ENCODE measurements around the gene CDIP1.
A peak's percentile ranks its signal among the peaks of the same experiment; 100 is the strongest.

CDIP1 gene

GRCh38 chr16:4486126-4486893 lies 52.3 kb downstream of the CDIP1 start:
- DNase-seq, result no peak

GRCh38 chr16:4481963-4482362 lies 56.6 kb downstream of the CDIP1 start:
- no peak for DNase-seq

GRCh38 chr16:4481526-4481925 lies 57.0 kb downstream of the CDIP1 start:
- no peak for DNase-seq

- DNase-seq, result no peak
Measured at GRCh38 chr16:4477966-4478365, 60.6 kb downstream of the CDIP1 start.

- peak; percentile 72 for DNase-seq
Measured at GRCh38 chr16:4475880-4476788, 62.4 kb downstream of the CDIP1 start, which contains the start of gene HMOX2. TSS of gene HMOX2 (plus strand) at chr16:4476398. CDS start at chr16:4505525, 29,127 bp downstream.

- peak; percentile 75 for DNase-seq
Measured at GRCh38 chr16:4474192-4474961, 64.2 kb downstream of the CDIP1 start, which contains the start of gene NMRAL1. TSS of gene NMRAL1 (minus strand) at chr16:4474625. CDS start at chr16:4474132, 493 bp downstream.

GRCh38 chr16:4472880-4473279 lies 65.7 kb downstream of the CDIP1 start:
- no peak for DNase-seq

- no peak for DNase-seq
Measured at GRCh38 chr16:4471869-4472268, 66.7 kb downstream of the CDIP1 start.

- DNase-seq, result no peak
Measured at GRCh38 chr16:4468972-4469371, 69.6 kb downstream of the CDIP1 start.

GRCh38 chr16:4467916-4468315 lies 70.7 kb downstream of the CDIP1 start:
- no peak for DNase-seq

- no peak for DNase-seq
Measured at GRCh38 chr16:4465977-4466779, 72.4 kb downstream of the CDIP1 start.

- DNase-seq, result no peak
Measured at GRCh38 chr16:4463522-4464163, 74.9 kb downstream of the CDIP1 start.

- no peak for DNase-seq
Measured at GRCh38 chr16:4461250-4462085, 77.1 kb downstream of the CDIP1 start.

- no peak for DNase-seq
Measured at GRCh38 chr16:4460936-4461249, 77.7 kb downstream of the CDIP1 start.
